Gastroesophageal sphincter (tissue), 4 donors: ENCODE measurements around the gene PLA1A. TPM values are rescaled to one million over a fixed set of nuclear protein-coding genes. Genes with fewer than 3 reads are reported as not detected.

Experiments used
- ATAC-seq: fragments of 150-250 bp; one replicate; pipeline ENCODE4 v1.9.1; 2016; ENCODE audit warnings: mild to moderate bottlenecking, moderate library complexity
- H3K27ac ChIP-seq, 4 donors: fragments of 200-600 bp; sonication (generic) in 3 of 4; 1 replicate in 3 of 4; 2 replicates in 1 of 4; pipeline ENCODE4 v1.5.1; 2016 to 2019
- H3K27me3 ChIP-seq: fragments of 200-600 bp; sonication (generic); one replicate; pipeline ENCODE4 v1.5.1; 2019
- H3K36me3 ChIP-seq, 2 donors: fragments of 200-600 bp; sonication (generic); one replicate each; pipeline ENCODE4 v1.5.1; 2019; ENCODE audit warnings: control low read depth in 1 of 2
- H3K4me1 ChIP-seq, 3 donors: fragments of 200-600 bp; sonication (generic); 1 replicate in 2 of 3; 2 replicates in 1 of 3; pipeline ENCODE4 v1.5.1; 2016 to 2019; ENCODE audit warnings: control low read depth in 2 of 3
- H3K4me3 ChIP-seq, 2 donors: fragments of 200-600 bp; sonication (generic); one replicate each; pipeline ENCODE4 v1.5.1; 2019; ENCODE audit warnings: mild to moderate bottlenecking in 1 of 2, moderate library complexity in 1 of 2
- H3K9me3 ChIP-seq, 3 donors: fragments of 200-600 bp; sonication (generic); one replicate each; pipeline ENCODE4 v1.5.1; 2017 to 2019; ENCODE audit warnings: control low read depth in 2 of 3
- EP300 ChIP-seq: sonication (generic); formaldehyde crosslinking; IDR thresholded peaks from one replicate; pipeline ENCODE4 v1.6.1; 2017; ENCODE audit warnings: antibody characterized with exemption, mild to moderate bottlenecking
- POLR2A ChIP-seq, 2 donors: fragments of 450-650 bp; IDR thresholded peaks; one replicate each; pipeline ENCODE4 v1.6.1; 2017; ENCODE audit warnings: antibody characterized with exemption in 2 of 2, mild to moderate bottlenecking in 2 of 2, moderate library complexity in 1 of 2
- POLR2AphosphoS5 ChIP-seq: sonication (generic); formaldehyde crosslinking; IDR thresholded peaks from one replicate; pipeline ENCODE4 v1.6.1; 2017; ENCODE audit warnings: antibody characterized with exemption
- WGBS, 2 donors: methylation state at CpG; one replicate each; pipeline ENCODE4 v1.1.5; 2018; ENCODE audit warnings: low coverage in 1 of 2; 5-methylcytosine and 5-hydroxymethylcytosine counted together
- total RNA-seq, 4 donors: library from RNA; depleted of rRNA; stranded (reverse); fragments of >200 nt; gene quantifications; one replicate each; pipeline ENCODE4 v1.1.0, GENCODE V29; 2016
- TF ChIP-seq, protein P1 (sequence below), 4 experiments: fragments of 200-600 bp in 2 of 4; fragments of 450-650 bp in 2 of 4; sonication (generic) in 1 of 4; IDR thresholded peaks; one replicate each; pipeline ENCODE4 v1.5.1; 2017 to 2019; ENCODE audit warnings: antibody characterized with exemption in 4 of 4, mild to moderate bottlenecking in 2 of 4, moderate library complexity in 2 of 4

The PLA1A gene
- total RNA-seq, 4 donors from 2014 or later, result 0.50 to 1.8 (median 1.4) TPM

DNA sequence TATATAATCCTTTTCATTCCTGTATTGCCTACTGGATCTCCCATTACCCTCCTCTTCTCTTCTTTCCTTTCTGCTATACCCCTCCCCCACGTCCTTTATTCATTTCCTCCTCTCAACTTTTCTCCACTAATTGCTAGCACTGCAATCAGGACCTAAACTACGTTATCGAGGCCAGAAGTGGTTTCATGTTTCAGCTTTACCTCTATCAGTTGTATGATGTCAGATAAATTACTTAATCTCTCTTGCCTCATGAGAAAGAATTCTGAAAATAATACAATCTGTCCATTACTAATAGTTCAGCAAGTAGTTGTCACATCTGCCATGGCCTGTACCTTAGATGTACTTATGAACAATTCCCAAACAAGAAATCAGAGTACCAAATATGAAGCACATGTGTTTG, 52.1 kb downstream of the PLA1A start:
- ATAC-seq, result no peak
- Histone ChIP-seq H3K4me3 (no peak overlapping the region), H3K27ac (peak overlapping the region in 2 of 4 donors; percentile 57 to 66), H3K4me1 (peaks cover 5 to 48% (median 9%) of the 10 kb centered on the region in 3 donors), H3K27me3 (no peaks in the 10 kb centered on the region), H3K36me3 (peaks cover 0 to 56% of the 10 kb centered on the region in 2 donors), H3K9me3 (no peaks in the 10 kb centered on the region)
- TF ChIP-seq, protein P1, sequence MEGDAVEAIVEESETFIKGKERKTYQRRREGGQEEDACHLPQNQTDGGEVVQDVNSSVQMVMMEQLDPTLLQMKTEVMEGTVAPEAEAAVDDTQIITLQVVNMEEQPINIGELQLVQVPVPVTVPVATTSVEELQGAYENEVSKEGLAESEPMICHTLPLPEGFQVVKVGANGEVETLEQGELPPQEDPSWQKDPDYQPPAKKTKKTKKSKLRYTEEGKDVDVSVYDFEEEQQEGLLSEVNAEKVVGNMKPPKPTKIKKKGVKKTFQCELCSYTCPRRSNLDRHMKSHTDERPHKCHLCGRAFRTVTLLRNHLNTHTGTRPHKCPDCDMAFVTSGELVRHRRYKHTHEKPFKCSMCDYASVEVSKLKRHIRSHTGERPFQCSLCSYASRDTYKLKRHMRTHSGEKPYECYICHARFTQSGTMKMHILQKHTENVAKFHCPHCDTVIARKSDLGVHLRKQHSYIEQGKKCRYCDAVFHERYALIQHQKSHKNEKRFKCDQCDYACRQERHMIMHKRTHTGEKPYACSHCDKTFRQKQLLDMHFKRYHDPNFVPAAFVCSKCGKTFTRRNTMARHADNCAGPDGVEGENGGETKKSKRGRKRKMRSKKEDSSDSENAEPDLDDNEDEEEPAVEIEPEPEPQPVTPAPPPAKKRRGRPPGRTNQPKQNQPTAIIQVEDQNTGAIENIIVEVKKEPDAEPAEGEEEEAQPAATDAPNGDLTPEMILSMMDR (IDR thresholded peaks at IDR 0.05), result no peak
- no peak for TF ChIP-seq POLR2AphosphoS5
- no peak for TF ChIP-seq EP300
- TF ChIP-seq POLR2A (IDR thresholded peaks at IDR 0.05), result no peak
- 36 to 40% methylated on average over 3 of the region's 3 CpGs for WGBS, 2 donors

DNA sequence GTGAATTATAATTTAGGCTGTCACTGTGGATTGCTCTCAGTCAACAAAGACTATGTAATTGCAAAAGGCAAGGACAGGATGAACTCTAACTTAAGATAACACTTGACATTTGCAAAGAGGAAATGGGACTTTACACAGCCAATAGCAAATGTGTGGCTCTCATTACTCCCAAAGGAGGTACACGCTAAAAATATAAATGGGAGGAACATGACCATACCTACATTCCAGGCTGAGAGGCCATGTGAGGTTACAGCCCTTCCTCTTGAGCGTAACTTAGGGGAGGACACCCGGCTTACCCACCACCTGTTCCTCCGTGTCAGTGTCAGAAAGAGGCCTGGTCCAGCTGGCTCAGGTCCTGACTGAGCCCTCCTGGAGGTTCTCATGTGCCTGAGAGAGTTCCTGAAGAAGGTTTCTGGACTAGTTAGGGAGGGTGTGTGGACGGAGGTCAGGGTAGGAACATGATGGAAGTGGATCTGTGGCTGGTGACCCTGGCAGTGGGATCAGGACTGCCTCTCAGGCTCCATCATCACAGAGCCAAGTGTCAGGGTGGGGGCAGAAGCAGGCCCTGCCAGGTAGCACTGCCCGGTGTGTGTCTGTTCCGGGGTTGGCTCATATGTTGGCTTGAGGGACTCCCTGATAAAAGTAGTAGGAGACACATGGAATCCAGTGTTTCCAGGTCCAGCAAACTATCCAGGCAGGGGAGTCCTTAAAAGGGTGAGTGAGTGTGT, 54.8 kb downstream of the PLA1A start:
- Histone ChIP-seq H3K27ac (peak overlapping the region in 3 of 4 donors; percentile 45 to 54 (median 51)), H3K4me3 (no peak overlapping the region), H3K36me3 (peaks cover 0 to 40% of the 10 kb centered on the region in 2 donors), H3K9me3 (no peaks in the 10 kb centered on the region), H3K27me3 (no peaks in the 10 kb centered on the region), H3K4me1 (peaks cover 3 to 47% (median 9%) of the 10 kb centered on the region in 3 donors)
- WGBS, 2 donors, result 46 to 60% methylated on average over 4 to 5 of the region's 7 CpGs
- TF ChIP-seq EP300 (no peak), POLR2A (IDR thresholded peaks at IDR 0.05) (no peak), POLR2AphosphoS5 (peak; percentile 21)
- TF ChIP-seq, protein P1 (IDR thresholded peaks at IDR 0.05), result no peak
- ATAC-seq, result peak; percentile 51

DNA sequence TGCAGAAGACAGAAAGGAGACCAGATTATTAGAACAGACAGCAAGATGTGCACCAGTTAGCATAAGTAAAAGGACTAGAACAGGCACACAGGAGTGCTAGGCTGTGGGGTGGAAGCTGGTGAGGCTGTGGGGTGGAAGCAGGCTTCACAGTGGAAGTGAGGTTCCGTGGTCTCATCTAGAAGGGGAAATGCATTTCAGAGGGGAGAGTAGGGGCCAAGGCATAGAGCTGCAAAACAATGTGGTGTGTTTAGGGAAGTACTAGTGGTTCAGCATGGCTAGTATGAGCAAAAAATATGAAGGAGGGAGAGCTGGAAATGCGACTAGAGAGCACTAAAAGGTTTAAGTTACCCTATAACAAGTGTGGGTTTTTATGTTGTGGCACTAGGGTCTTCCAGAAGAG, 56.2 kb downstream of the PLA1A start:
- peaks cover 0 to 26% of the 10 kb centered on the region in 2 donors for H3K36me3 ChIP-seq
- no peak for ATAC-seq
- TF ChIP-seq POLR2AphosphoS5 (no peak), POLR2A (IDR thresholded peaks at IDR 0.05) (no peak), EP300 (no peak)
- TF ChIP-seq, protein P1 (IDR thresholded peaks at IDR 0.05), result no peak
- H3K9me3 ChIP-seq, result no peaks in the 10 kb centered on the region
- H3K27me3 ChIP-seq, result no peaks in the 10 kb centered on the region
- H3K4me1 ChIP-seq, result peaks cover 0 to 34% (median 4%) of the 10 kb centered on the region in 3 donors
- H3K27ac ChIP-seq, result no peak overlapping the region
- WGBS, 2 donors, result 44 to 50% methylated on average over 2 of the region's 2 CpGs
- no peak overlapping the region for H3K4me3 ChIP-seq

DNA sequence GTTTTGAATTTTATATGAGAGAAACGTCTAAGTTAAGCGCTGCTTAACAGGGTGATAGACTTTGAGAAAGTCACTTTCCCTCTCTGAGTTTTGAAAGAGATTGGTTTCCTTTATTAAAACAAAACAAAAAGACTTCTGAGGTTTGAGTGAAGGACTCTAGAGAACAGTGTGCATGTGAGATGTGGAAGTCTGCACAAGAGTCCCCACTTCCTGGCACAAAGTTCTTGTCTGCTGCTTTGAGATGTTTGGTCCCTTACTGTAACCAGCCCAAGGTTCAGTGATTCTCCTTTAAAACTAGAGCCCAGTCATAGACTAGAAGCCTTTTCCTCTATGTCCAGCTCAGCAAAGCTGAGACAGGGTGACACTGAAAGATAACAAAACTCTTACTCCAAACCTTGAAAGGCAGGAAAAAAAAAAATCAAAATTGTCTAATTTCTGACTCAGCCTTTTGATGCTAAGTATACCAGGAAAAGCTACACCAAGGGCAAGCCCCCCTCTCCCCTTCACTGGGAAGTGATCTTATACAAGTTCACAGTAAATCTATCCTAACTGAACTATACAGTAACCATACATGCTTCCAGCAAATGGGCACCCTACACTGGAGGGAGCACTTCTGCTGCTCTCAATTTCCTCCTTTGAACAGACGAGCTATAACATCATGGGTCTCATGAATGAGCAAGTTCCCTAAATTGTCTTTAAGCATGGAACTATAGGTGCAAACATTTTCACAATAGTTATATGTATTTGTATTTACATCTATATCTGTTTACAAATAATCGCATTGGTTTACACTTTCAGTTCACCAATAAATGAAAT, 60.4 kb downstream of the PLA1A start:
- peaks cover 0 to 12% of the 10 kb centered on the region in 2 donors for H3K36me3 ChIP-seq
- H3K27ac ChIP-seq, result no peak overlapping the region
- H3K4me1 ChIP-seq, result peaks cover 4 to 48% (median 6%) of the 10 kb centered on the region in 3 donors
- no peak for ATAC-seq
- peak overlapping the region; percentile 45 to 49 for H3K4me3 ChIP-seq
- no peaks in the 10 kb centered on the region for H3K9me3 ChIP-seq
- TF ChIP-seq EP300, result no peak
- TF ChIP-seq POLR2A (IDR thresholded peaks at IDR 0.05), result no peak
- TF ChIP-seq, protein P1 (IDR thresholded peaks at IDR 0.05), result no peak
- WGBS, 2 donors, result 67 to 77% methylated on average over 4 of the region's 4 CpGs
- no peaks in the 10 kb centered on the region for H3K27me3 ChIP-seq
